HCT116 (cell line): ENCODE data around the gene E2F1. TPM values are rescaled to one million over a fixed set of nuclear protein-coding genes. Genes with fewer than 3 reads are reported as not detected.

ENCODE experiments used
- ATAC-seq: fragments of 200-7000 bp; cut with Tn5 transposase; 2 replicates; pipeline ENCODE4 v1.9.1; 2020; ENCODE audit warnings: mild to moderate bottlenecking, moderate library complexity
- BruUV-seq: library from RNA; stranded (reverse); fragments of 400-500 nt; replicated peaks from 2 replicates; lab custom pipeline; 2021; lab: Mats Ljungman, UMichigan
- CTCF ChIA-PET: fragments of 300-600 bp; sonication (Branson Sonifier 250); formaldehyde crosslinking; loops from one replicate; lab custom pipeline; 2021; ENCODE audit warnings: antibody characterized with exemption; lab: Charles Lee
- POLR2A ChIA-PET: fragments of 300-600, 350-600 bp; sonication (Branson Sonifier 250); formaldehyde crosslinking; loops from one replicate; lab custom pipeline; 2021; ENCODE audit warnings: antibody characterized with exemption; lab: Charles Lee
- RAD21 ChIA-PET, 2 experiments: fragments of 300-600 bp; sonication (Branson Sonifier 250); formaldehyde crosslinking; loops; one replicate each; lab custom pipeline; 2023; ENCODE audit warnings: low total read pairs in 2 of 2; ENCODE audit not compliant: uncharacterized antibody in 2 of 2, unreplicated experiment in 2 of 2, low non-redundant PET in 1 of 2; lab: Charles Lee
- DNase-seq: peaks from one replicate; pipeline ENCODE4 v3.0.0-alpha.2; 2010; ENCODE audit warnings: low read depth, low spot score
- H2AFZ ChIP-seq: fragments of 200-600 bp; shearing (Covaris generic), sonication (generic); 2 replicates; pipeline ENCODE4 v1.6.1; 2017; ENCODE audit warnings: low read depth, mixed run types, mixed read lengths, antibody characterized with exemption, low read length; ENCODE audit not compliant: poor library complexity, severe bottlenecking
- H3K27ac ChIP-seq: 2 replicates; pipeline ENCODE4 v1.5.1; 2012; ENCODE audit warnings: low read depth, low read length
- H3K27me3 ChIP-seq: fragments of 200-600 bp; sonication (generic); 2 replicates; pipeline ENCODE4 v1.6.1; 2016; ENCODE audit warnings: mixed run types, low read length, mixed read lengths; ENCODE audit not compliant: insufficient read depth
- H3K36me3 ChIP-seq, 2 experiments: fragments of 200-500 bp in 1 of 2; fragments of 200-600 bp in 1 of 2; sonication (Bioruptor generic) in 1 of 2; sonication (generic) in 1 of 2; 2 replicates each; pipeline versions ENCODE4 v1.5.1 to v1.6.1; 2014 to 2016; ENCODE audit warnings: low read length in 2 of 2, inconsistent platforms in 1 of 2, mixed read lengths in 1 of 2, mixed run types in 1 of 2; ENCODE audit not compliant: insufficient read depth in 2 of 2, control insufficient read depth in 1 of 2
- H3K4me1 ChIP-seq, 2 experiments: fragments of 200-600 bp in 1 of 2; sonication (generic) in 1 of 2; 2 replicates each; pipeline versions ENCODE4 v1.5.1 to v1.6.1; 2012 to 2017; ENCODE audit warnings: low read length in 2 of 2, inconsistent platforms in 1 of 2, mild to moderate bottlenecking in 1 of 2, mixed read lengths in 1 of 2, mixed run types in 1 of 2, moderate library complexity in 1 of 2; ENCODE audit not compliant: insufficient read depth in 2 of 2, control insufficient read depth in 1 of 2
- H3K4me2 ChIP-seq: fragments of 200-600 bp; sonication (generic); 2 replicates; pipeline ENCODE4 v1.6.1; 2017; ENCODE audit warnings: mixed run types, low read length, mixed read lengths
- H3K4me3 ChIP-seq, 2 experiments: fragments of 200-600 bp in 1 of 2; sonication (generic) in 1 of 2; replicated peaks in 1 of 2; 2 replicates each; pipeline ENCODE4 v1.5.1; 2011 to 2016; ENCODE audit warnings: low read length in 2 of 2, control low read depth in 1 of 2, low read depth in 1 of 2, mild to moderate bottlenecking in 1 of 2, mixed read lengths in 1 of 2, mixed run types in 1 of 2
- H3K79me2 ChIP-seq: fragments of 200-600 bp; sonication (generic); 2 replicates; pipeline ENCODE4 v1.6.1; 2017; ENCODE audit warnings: mild to moderate bottlenecking, mixed run types, low read length, moderate library complexity, mixed read lengths; ENCODE audit not compliant: insufficient read depth
- H3K9ac ChIP-seq: fragments of 200-600 bp; sonication (generic); 2 replicates; pipeline ENCODE4 v1.6.1; 2016; ENCODE audit warnings: low read length, mixed read lengths
- H3K9me2 ChIP-seq: fragments of 200-600 bp; sonication (generic), shearing (Covaris generic); 2 replicates; pipeline ENCODE4 v1.6.1; 2017; ENCODE audit warnings: mixed run types, mild to moderate bottlenecking, moderate library complexity; ENCODE audit not compliant: insufficient read depth
- H3K9me3 ChIP-seq, 2 experiments: fragments of 200-500 bp in 1 of 2; fragments of 200-600 bp in 1 of 2; sonication (Bioruptor generic) in 1 of 2; sonication (generic) in 1 of 2; 2 replicates each; pipeline ENCODE4 v1.6.1; 2014 to 2017; ENCODE audit warnings: low read length in 2 of 2, mixed read lengths in 2 of 2, inconsistent platforms in 1 of 2, low read depth in 1 of 2, mild to moderate bottlenecking in 1 of 2, mixed run types in 1 of 2, moderate library complexity in 1 of 2; ENCODE audit not compliant: control insufficient read depth in 1 of 2, insufficient read depth in 1 of 2
- H4K20me1 ChIP-seq: fragments of 200-600 bp; sonication (generic), shearing (Covaris generic); 2 replicates; pipeline ENCODE4 v1.6.1; 2017; ENCODE audit warnings: mixed run types, mild to moderate bottlenecking, moderate library complexity; ENCODE audit not compliant: insufficient read depth
- ATF3 ChIP-seq: IDR thresholded peaks from 2 replicates; pipeline ENCODE4 v1.6.1; 2012
- CEBPB ChIP-seq: IDR thresholded peaks from 2 replicates; pipeline ENCODE4 v1.6.1; 2012; ENCODE audit warnings: low read depth
- CTCF ChIP-seq, 3 experiments: fragments of 200-600 bp in 1 of 3; sonication (generic) in 1 of 3; IDR thresholded peaks in 2 of 3; conservative IDR thresholded peaks in 1 of 3; 2 replicates each; pipeline ENCODE4 v1.5.1; 2012 to 2017; ENCODE audit warnings: low read depth in 2 of 3, low read length in 2 of 3, antibody characterized with exemption in 1 of 3, borderline replicate concordance in 1 of 3, control low read depth in 1 of 3, mild to moderate bottlenecking in 1 of 3, mixed read lengths in 1 of 3, mixed run types in 1 of 3, moderate library complexity in 1 of 3; ENCODE audit not compliant: insufficient read depth in 1 of 3
- ELF1 ChIP-seq: IDR thresholded peaks from 2 replicates; pipeline ENCODE4 v1.6.1; 2012; ENCODE audit warnings: low read depth, borderline replicate concordance
- EZH2 ChIP-seq: fragments of 200-600 bp; sonication (generic); IDR thresholded peaks from 2 replicates; pipeline ENCODE4 v1.6.1; 2017; ENCODE audit warnings: antibody characterized with exemption, mixed run types
- EZH2phosphoT487 ChIP-seq: fragments of 200-600 bp; IDR thresholded peaks from 2 replicates; pipeline ENCODE4 v1.6.1; 2018; ENCODE audit warnings: antibody characterized with exemption, borderline replicate concordance
- JUND ChIP-seq: IDR thresholded peaks from 2 replicates; pipeline ENCODE4 v1.6.1; 2012
- POLR2A ChIP-seq: IDR thresholded peaks from 2 replicates; pipeline ENCODE4 v1.7.0; 2011; ENCODE audit warnings: borderline replicate concordance; ENCODE audit not compliant: insufficient read depth, insufficient read length; ENCODE audit errors: extremely low read depth
- POLR2AphosphoS5 ChIP-seq: IDR thresholded peaks from 2 replicates; pipeline ENCODE4 v1.6.1; 2011; ENCODE audit warnings: mild to moderate bottlenecking, low read depth, low read length, moderate library complexity
- RAD21 ChIP-seq: IDR thresholded peaks from 2 replicates; pipeline ENCODE4 v1.6.1; 2012; ENCODE audit warnings: low read depth, mild to moderate bottlenecking
- REST ChIP-seq: IDR thresholded peaks from 2 replicates; pipeline ENCODE4 v1.6.1; 2012; ENCODE audit warnings: low read depth
- SIN3A ChIP-seq: IDR thresholded peaks from 2 replicates; pipeline ENCODE4 v1.6.1; 2012; ENCODE audit warnings: low read depth
- SRF ChIP-seq: IDR thresholded peaks from 2 replicates; pipeline ENCODE4 v1.6.1; 2012; ENCODE audit warnings: low read depth
- TCF7L2 ChIP-seq: IDR thresholded peaks from 2 replicates; pipeline ENCODE4 v1.7.0; 2011; ENCODE audit warnings: borderline replicate concordance, inconsistent platforms; ENCODE audit not compliant: insufficient read depth, insufficient read length; ENCODE audit errors: extremely low read depth
- YY1 ChIP-seq: IDR thresholded peaks from 2 replicates; pipeline ENCODE4 v1.6.1; 2011; ENCODE audit warnings: low read length, low read depth, moderate library complexity, mild to moderate bottlenecking; ENCODE audit not compliant: insufficient replicate concordance; ENCODE audit errors: extremely low read depth
- ZBTB33 ChIP-seq: IDR thresholded peaks from 2 replicates; pipeline ENCODE4 v1.6.1; 2011; ENCODE audit warnings: mild to moderate bottlenecking, low read length, moderate library complexity; ENCODE audit not compliant: insufficient replicate concordance; ENCODE audit errors: extremely low read depth
- intact Hi-C: fragments of 100-400 bp; cut with micrococcal nuclease; formaldehyde crosslinking; loops from 2 replicates; pipeline ENCODE4 v1.10.0; 2022
- total RNA-seq: library from RNA; stranded (reverse); gene quantifications from one replicate; pipeline ENCODE4 v1.2.1, GENCODE V29; 2021; ENCODE audit not compliant: unreplicated experiment

The E2F1 gene
- total RNA-seq, 1 experiment from 2014 or later, result 30.9 TPM

- intact Hi-C loops, result no loop called here
- Histone ChIP-seq H3K4me2 (peak overlapping the region; percentile 96), H3K36me3 (peaks cover 14 to 23% of the 10 kb centered on the region in 2 experiments; a peak in 3 of 4 replicates), H3K27ac (peak overlapping the region; percentile 71), H3K27me3 (no peaks in the 10 kb centered on the region), H3K4me1 (peaks cover 15 to 24% of the 10 kb centered on the region in 2 experiments), H3K4me3 (peak overlapping the region; percentile 70 to 85), H3K9ac (peak overlapping the region; percentile 89), H3K79me2 (peaks cover 26% of the 10 kb centered on the region; the same call in 1 of the 2 replicates), H3K9me2 (no peaks in the 10 kb centered on the region), H2AFZ (no peak overlapping the region), H3K9me3 (no peaks in the 10 kb centered on the region), H4K20me1 (no peaks in the 10 kb centered on the region)
- ChIA-PET RAD21 (no interaction called here), CTCF (no interaction called here), POLR2A (no interaction called here)
- BruUV-seq, result no TSS peak
- TF ChIP-seq YY1 (no peak), CTCF (IDR thresholded peaks at IDR 0.05 in 2 of 3, conservative IDR thresholded peaks at IDR 0.05 in 1 of 3; ENCODE audit: borderline replicate concordance in 1 of 3, insufficient read depth in 1 of 3, low read depth in 2 of 3, low read length in 2 of 3) (no peak), CEBPB (no peak), SRF (no peak), ATF3 (no peak), TCF7L2 (no peak), POLR2A (no peak), ZBTB33 (no peak), RAD21 (no peak), JUND (no peak), EZH2phosphoT487 (no peak), ELF1 (no peak), REST (no peak), SIN3A (no peak), EZH2 (no peak), POLR2AphosphoS5 (no peak)
- ATAC-seq, result no peak
- no peak for DNase-seq
Observed at GRCh38 chr20:33672426-33673113, 13.6 kb downstream of the E2F1 start.
